Mesenchymal stem cell (in vitro differentiated cells and primary cell): Measurements from ENCODE around the gene SLC35E4.
A peak's percentile ranks its signal among the peaks of the same experiment; 100 is the strongest.

Source experiments
- DNase-seq: peaks from one replicate; pipeline ENCODE4 v3.0.0-alpha.2; 2013
- H2AFZ ChIP-seq: one replicate; pipeline ENCODE4 v1.6.1; 2013; ENCODE audit warnings: low read depth, mild to moderate bottlenecking, control low read depth, inconsistent platforms, low read length, moderate library complexity
- H2AK5ac ChIP-seq: 2 replicates; pipeline ENCODE4 v1.6.1; 2013; ENCODE audit warnings: low read length, moderate library complexity, mild to moderate bottlenecking, inconsistent platforms; ENCODE audit not compliant: severe bottlenecking
- H2BK120ac ChIP-seq: one replicate; pipeline ENCODE4 v1.6.1; 2013; ENCODE audit warnings: low read depth, mild to moderate bottlenecking, inconsistent platforms, low read length, moderate library complexity
- H2BK12ac ChIP-seq, 2 experiments: one replicate each; pipeline ENCODE4 v1.6.1; 2013; ENCODE audit warnings: inconsistent platforms in 2 of 2, low read length in 2 of 2, mild to moderate bottlenecking in 2 of 2, moderate library complexity in 2 of 2, control low read depth in 1 of 2
- H2BK15ac ChIP-seq: one replicate; pipeline ENCODE4 v1.6.1; 2013; ENCODE audit warnings: mild to moderate bottlenecking, low read depth, inconsistent platforms; ENCODE audit not compliant: poor library complexity, severe bottlenecking
- H2BK5ac ChIP-seq: 2 replicates; pipeline ENCODE4 v1.6.1; 2013; ENCODE audit warnings: low read depth, mild to moderate bottlenecking, low read length, control low read depth, inconsistent platforms; ENCODE audit not compliant: poor library complexity, severe bottlenecking
- H3K14ac ChIP-seq, 2 experiments: one replicate each; pipeline ENCODE4 v1.6.1; 2013; ENCODE audit warnings: inconsistent platforms in 2 of 2, low read length in 2 of 2, control low read depth in 1 of 2, mild to moderate bottlenecking in 1 of 2, moderate library complexity in 1 of 2
- H3K18ac ChIP-seq, 2 experiments: one replicate each; pipeline ENCODE4 v1.6.1; 2013; ENCODE audit warnings: inconsistent platforms in 2 of 2, low read length in 2 of 2, control low read depth in 1 of 2, low read depth in 1 of 2, mild to moderate bottlenecking in 1 of 2
- H3K23ac ChIP-seq, 2 experiments: one replicate each; pipeline ENCODE4 v1.6.1; 2013; ENCODE audit warnings: inconsistent platforms in 2 of 2, low read length in 2 of 2, mild to moderate bottlenecking in 2 of 2, moderate library complexity in 2 of 2, control low read depth in 1 of 2
- H3K27ac ChIP-seq: 2 replicates; pipeline ENCODE4 v1.5.1; 2013; ENCODE audit warnings: mild to moderate bottlenecking, moderate library complexity, low read length, control low read depth, inconsistent platforms; ENCODE audit not compliant: poor library complexity, severe bottlenecking
- H3K27me3 ChIP-seq, 2 experiments: 2 replicates each; pipeline versions ENCODE4 v1.6.1 to v1.7.0; 2013; ENCODE audit warnings: low read length in 2 of 2, mild to moderate bottlenecking in 2 of 2, moderate library complexity in 2 of 2, control low read depth in 1 of 2, inconsistent platforms in 1 of 2; ENCODE audit not compliant: control insufficient read depth in 1 of 2, insufficient read depth in 1 of 2
- H3K36me3 ChIP-seq, 2 experiments: 2 replicates each; pipeline versions ENCODE4 v1.6.1 to v1.7.0; 2013; ENCODE audit warnings: low read length in 2 of 2, control low read depth in 1 of 2, inconsistent platforms in 1 of 2, low read depth in 1 of 2, mild to moderate bottlenecking in 1 of 2; ENCODE audit not compliant: insufficient read depth in 2 of 2, control insufficient read depth in 1 of 2
- H3K4ac ChIP-seq, 2 experiments: one replicate each; pipeline ENCODE4 v1.6.1; 2013; ENCODE audit warnings: inconsistent platforms in 2 of 2, low read length in 2 of 2, mild to moderate bottlenecking in 2 of 2, moderate library complexity in 2 of 2, control low read depth in 1 of 2, low read depth in 1 of 2
- H3K4me1 ChIP-seq: 2 replicates; pipeline ENCODE4 v1.6.1; 2013; ENCODE audit warnings: low read depth, low read length, control low read depth; ENCODE audit not compliant: control insufficient read depth, insufficient read depth
- H3K4me2 ChIP-seq: 2 replicates; pipeline ENCODE4 v1.6.1; 2013; ENCODE audit warnings: low read length, mild to moderate bottlenecking, inconsistent platforms; ENCODE audit not compliant: poor library complexity, severe bottlenecking
- H3K4me3 ChIP-seq, 2 experiments: 2 replicates each; pipeline versions ENCODE4 v1.5.1 to v1.7.0; 2013; ENCODE audit warnings: low read length in 2 of 2, mild to moderate bottlenecking in 2 of 2, control low read depth in 1 of 2, low read depth in 1 of 2; ENCODE audit not compliant: insufficient read depth in 1 of 2
- H3K79me1 ChIP-seq: replicated peaks from 2 replicates; pipeline ENCODE4 v1.6.1; 2013; ENCODE audit warnings: mild to moderate bottlenecking, control low read depth, low read length, inconsistent platforms; ENCODE audit not compliant: poor library complexity, severe bottlenecking
- H3K9ac ChIP-seq: 2 replicates; pipeline ENCODE4 v1.7.0; 2013; ENCODE audit warnings: mild to moderate bottlenecking, low read length, moderate library complexity
- H3K9me3 ChIP-seq: 2 replicates; pipeline ENCODE4 v1.7.0; 2013; ENCODE audit warnings: mild to moderate bottlenecking, low read length; ENCODE audit not compliant: control insufficient read depth
- H4K8ac ChIP-seq: one replicate; pipeline ENCODE4 v1.6.1; 2013; ENCODE audit warnings: inconsistent platforms, mild to moderate bottlenecking, low read length, moderate library complexity
- H4K91ac ChIP-seq: one replicate; pipeline ENCODE4 v1.6.1; 2013; ENCODE audit warnings: mild to moderate bottlenecking, low read length, inconsistent platforms
- WGBS: methylation state at CpG from one replicate; pipeline ENCODE4 v1.1.7; 2013; ENCODE audit warnings: mixed read lengths; 5-methylcytosine and 5-hydroxymethylcytosine counted together

The SLC35E4 gene

GRCh38 chr22:30598986-30599385, 36.6 kb upstream of the SLC35E4 start:
- Histone ChIP-seq H2BK15ac (no peak overlapping the region), H3K4me2 (no peak overlapping the region), H2AFZ (no peak overlapping the region), H4K8ac (no peak overlapping the region), H3K18ac (no peak overlapping the region), H2BK12ac (no peak overlapping the region), H3K27ac (no peak overlapping the region), H3K23ac (no peak overlapping the region), H2BK5ac (no peak overlapping the region), H3K4me1 (peaks cover 2% of the 10 kb centered on the region), H3K4ac (no peak overlapping the region), H4K91ac (no peak overlapping the region), H2BK120ac (no peak overlapping the region), H2AK5ac (no peak overlapping the region), H3K27me3 (peaks cover 5 to 9% of the 10 kb centered on the region in 2 experiments), H3K36me3 (no peaks in the 10 kb centered on the region), H3K9ac (no peak overlapping the region), H3K14ac (no peak overlapping the region), H3K4me3 (no peak overlapping the region), H3K79me1 (no peaks in the 10 kb centered on the region), H3K9me3 (no peaks in the 10 kb centered on the region)
- peak; percentile 34 for DNase-seq
- WGBS = 94% methylated on average over 2 of the region's 3 CpGs

DNA sequence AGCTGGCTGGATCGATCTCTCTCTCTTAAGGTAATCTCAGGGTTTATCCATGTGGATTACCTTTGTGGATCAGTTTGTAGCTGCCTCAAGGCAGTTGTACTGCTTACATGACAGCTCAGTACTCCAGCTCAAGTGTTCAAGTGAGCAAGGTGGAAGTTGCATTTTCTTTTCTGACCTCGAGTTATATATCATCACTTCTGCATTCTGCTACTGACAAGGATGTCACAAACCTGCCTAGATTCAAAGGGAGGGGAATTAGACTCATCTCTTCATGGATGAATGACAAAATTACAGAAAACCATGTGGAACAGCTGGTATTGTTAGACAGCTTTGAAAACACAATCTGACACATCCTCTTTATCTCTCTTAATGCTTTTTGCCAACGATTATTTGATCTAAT, 34.7 kb upstream of the SLC35E4 start:
- Histone ChIP-seq H4K91ac (no peak overlapping the region), H3K79me1 (no peaks in the 10 kb centered on the region), H2AK5ac (no peak overlapping the region), H2BK12ac (no peak overlapping the region), H2BK5ac (no peak overlapping the region), H2BK15ac (no peak overlapping the region), H3K4me1 (peaks cover 2% of the 10 kb centered on the region), H3K4me3 (no peak overlapping the region), H3K23ac (no peak overlapping the region), H2BK120ac (no peak overlapping the region), H4K8ac (no peak overlapping the region), H3K9me3 (no peaks in the 10 kb centered on the region), H3K27ac (no peak overlapping the region), H3K36me3 (no peaks in the 10 kb centered on the region), H3K14ac (no peak overlapping the region), H3K9ac (no peak overlapping the region), H3K4me2 (no peak overlapping the region), H3K4ac (no peak overlapping the region), H3K18ac (no peak overlapping the region), H3K27me3 (peaks cover 0 to 2% of the 10 kb centered on the region in 2 experiments), H2AFZ (no peak overlapping the region)
- no peak for DNase-seq
- 79% methylated on average over 2 of the region's 3 CpGs for WGBS

- H3K27ac ChIP-seq = no peak overlapping the region
- no peaks in the 10 kb centered on the region for H3K27me3 ChIP-seq
- H4K91ac ChIP-seq = no peak overlapping the region
- H3K23ac ChIP-seq = no peak overlapping the region
- peaks cover 2% of the 10 kb centered on the region for H3K4me1 ChIP-seq
- no peak overlapping the region for H2AFZ ChIP-seq
- H3K14ac ChIP-seq = no peak overlapping the region
- H4K8ac ChIP-seq = no peak overlapping the region
- 93% methylated on average over 3 of the region's 5 CpGs for WGBS
- no peaks in the 10 kb centered on the region for H3K79me1 ChIP-seq
- no peak overlapping the region for H2BK15ac ChIP-seq
- H3K36me3 ChIP-seq = no peaks in the 10 kb centered on the region
- no peak overlapping the region for H2AK5ac ChIP-seq
- no peak overlapping the region for H3K4ac ChIP-seq
- H2BK5ac ChIP-seq = no peak overlapping the region
- no peak overlapping the region for H3K4me2 ChIP-seq
- no peak overlapping the region for H3K18ac ChIP-seq
- H2BK12ac ChIP-seq = no peak overlapping the region
- no peaks in the 10 kb centered on the region for H3K9me3 ChIP-seq
- no peak for DNase-seq
- H3K4me3 ChIP-seq = no peak overlapping the region
- no peak overlapping the region for H2BK120ac ChIP-seq
- H3K9ac ChIP-seq = no peak overlapping the region
Observed at GRCh38 chr22:30601464-30601863, 34.1 kb upstream of the SLC35E4 start.

DNA sequence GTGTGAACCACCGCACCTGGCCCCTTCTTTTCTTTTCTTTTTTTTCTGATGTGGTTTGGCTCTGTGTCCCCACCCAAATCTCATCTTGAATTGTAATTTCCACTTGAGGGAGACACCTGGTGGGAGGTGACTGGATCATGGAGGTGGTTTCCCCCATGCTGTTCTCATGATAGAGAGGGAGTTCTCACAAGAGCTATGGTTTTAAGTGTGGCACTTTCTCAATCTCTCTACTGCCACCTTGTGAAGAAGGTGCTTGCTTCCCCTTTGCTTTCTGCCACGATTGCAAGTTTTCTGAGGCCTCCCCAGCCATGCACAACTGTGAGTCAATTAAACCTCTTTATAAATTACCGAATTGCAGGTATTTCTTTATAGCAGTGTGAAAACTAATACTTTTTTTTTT, 33.5 kb upstream of the SLC35E4 start:
- H3K4me3 ChIP-seq = no peak overlapping the region
- no peak overlapping the region for H4K91ac ChIP-seq
- WGBS = 67% methylated on average over 2 of the region's 3 CpGs
- no peaks in the 10 kb centered on the region for H3K36me3 ChIP-seq
- H3K14ac ChIP-seq = no peak overlapping the region
- H2BK120ac ChIP-seq = no peak overlapping the region
- no peak overlapping the region for H2AK5ac ChIP-seq
- peaks cover 4% of the 10 kb centered on the region for H3K4me1 ChIP-seq
- H3K9ac ChIP-seq = no peak overlapping the region
- H3K79me1 ChIP-seq = no peaks in the 10 kb centered on the region
- no peak overlapping the region for H3K27ac ChIP-seq
- H3K23ac ChIP-seq = no peak overlapping the region
- H3K4me2 ChIP-seq = no peak overlapping the region
- no peak overlapping the region for H3K18ac ChIP-seq
- no peak overlapping the region for H2BK12ac ChIP-seq
- DNase-seq = peak; percentile 41
- no peak overlapping the region for H3K4ac ChIP-seq
- no peak overlapping the region for H2BK5ac ChIP-seq
- H2BK15ac ChIP-seq = no peak overlapping the region
- no peak overlapping the region for H4K8ac ChIP-seq
- no peak overlapping the region for H2AFZ ChIP-seq
- no peaks in the 10 kb centered on the region for H3K27me3 ChIP-seq
- H3K9me3 ChIP-seq = no peaks in the 10 kb centered on the region
